Subcutaneous abdominal adipose tissue (tissue), 5 donors: Measurements from ENCODE around the gene TFAP2B.

Experiments
- H3K27ac ChIP-seq: one replicate; pipeline ENCODE4 v1.7.0; 2013; ENCODE audit warnings: low read depth, mild to moderate bottlenecking, inconsistent platforms, low read length, moderate library complexity
- H3K27me3 ChIP-seq, 5 donors: one replicate each; pipeline ENCODE4 v1.7.0; 2013; ENCODE audit warnings: low read length in 5 of 5, inconsistent platforms in 1 of 5; ENCODE audit not compliant: control insufficient read depth in 5 of 5, insufficient read depth in 4 of 5
- H3K36me3 ChIP-seq, 5 donors: one replicate each; pipeline ENCODE4 v1.7.0; 2013; ENCODE audit warnings: low read length in 5 of 5; ENCODE audit not compliant: control insufficient read depth in 5 of 5, insufficient read depth in 5 of 5
- H3K4me1 ChIP-seq, 5 donors: one replicate each; pipeline ENCODE4 v1.7.0; 2013; ENCODE audit warnings: low read length in 5 of 5, mild to moderate bottlenecking in 3 of 5, moderate library complexity in 1 of 5; ENCODE audit not compliant: control insufficient read depth in 5 of 5, insufficient read depth in 5 of 5
- H3K4me3 ChIP-seq, 5 donors: one replicate each; pipeline ENCODE4 v1.7.0; 2013; ENCODE audit warnings: low read length in 5 of 5, low read depth in 1 of 5
- H3K9ac ChIP-seq, 5 donors: one replicate each; pipeline ENCODE4 v1.7.0; 2013; ENCODE audit warnings: low read length in 5 of 5, mild to moderate bottlenecking in 4 of 5, moderate library complexity in 3 of 5
- H3K9me3 ChIP-seq, 5 donors: one replicate each; pipeline ENCODE4 v1.7.0; 2013; ENCODE audit warnings: low read length in 5 of 5; ENCODE audit not compliant: control insufficient read depth in 5 of 5
- donor health status: healthy.
- donor health status: healthy.
- donor health status: healthy.
- donor health status: healthy.
- donor health status: healthy.

Gene TFAP2B

GRCh38 chr6:50818673-50819072 lies at the start of gene TFAP2B:
Gene TFAP2B (plus strand): TSS chr6:50818871. CDS start chr6:50818892, 21 bp downstream.
- Histone ChIP-seq H3K27ac (no peak within 1 kb of the TSS), H3K4me1 (peaks cover 0 to 21% (median 19%) of the 10 kb centered on the region in 5 donors), H3K27me3 (peaks cover 50 to 65% (median 60%) of the 10 kb centered on the region in 5 donors), H3K9me3 (no peaks in the 10 kb centered on the region), H3K4me3 (peak within 1 kb of the TSS in 3 of 5 donors; percentile 43 to 56 (median 54)), H3K9ac (no peak within 1 kb of the TSS), H3K36me3 (no peaks in the 10 kb centered on the region)

DNA sequence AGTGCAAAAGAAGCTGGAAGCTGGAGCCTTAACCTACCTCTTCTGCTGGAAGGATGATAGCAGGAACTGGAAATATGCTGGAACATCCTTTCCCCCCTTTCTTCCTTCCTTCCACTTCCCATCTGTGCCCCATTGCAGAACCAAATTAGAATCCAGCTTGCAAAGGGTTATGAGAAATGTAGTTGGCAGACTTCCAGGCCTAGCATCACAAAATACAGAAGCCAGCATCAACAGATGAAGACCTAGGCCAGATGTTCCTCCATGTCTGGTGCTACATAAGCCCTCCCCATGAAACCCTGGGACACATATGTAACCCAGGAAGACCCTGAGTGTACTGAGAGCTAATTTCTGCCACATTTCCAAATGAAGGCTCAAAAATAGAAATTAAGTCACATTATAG lies 40.0 kb upstream of the TFAP2B start:
- Histone ChIP-seq H3K4me1 (no peaks in the 10 kb centered on the region), H3K36me3 (no peaks in the 10 kb centered on the region), H3K9me3 (no peaks in the 10 kb centered on the region), H3K27ac (no peak overlapping the region), H3K4me3 (no peak overlapping the region), H3K27me3 (no peaks in the 10 kb centered on the region), H3K9ac (no peak overlapping the region)

GRCh38 chr6:50780382-50780781 lies 38.3 kb upstream of the TFAP2B start:
- Histone ChIP-seq H3K9me3 (no peaks in the 10 kb centered on the region), H3K36me3 (no peaks in the 10 kb centered on the region), H3K4me3 (no peak overlapping the region), H3K9ac (no peak overlapping the region), H3K4me1 (no peaks in the 10 kb centered on the region), H3K27ac (no peak overlapping the region), H3K27me3 (no peaks in the 10 kb centered on the region)

GRCh38 chr6:50785921-50786320 lies 32.8 kb upstream of the TFAP2B start:
- Histone ChIP-seq H3K4me3 (no peak overlapping the region), H3K36me3 (no peaks in the 10 kb centered on the region), H3K9me3 (no peaks in the 10 kb centered on the region), H3K4me1 (no peaks in the 10 kb centered on the region), H3K27ac (no peak overlapping the region), H3K9ac (no peak overlapping the region), H3K27me3 (no peaks in the 10 kb centered on the region)

GRCh38 chr6:50791900-50792508 lies 26.7 kb upstream of the TFAP2B start:
- no peaks in the 10 kb centered on the region for H3K9me3 ChIP-seq
- H3K27me3 ChIP-seq, result peaks cover 0 to 3% (median 0%) of the 10 kb centered on the region in 5 donors
- H3K9ac ChIP-seq, result no peak overlapping the region
- H3K4me1 ChIP-seq, result no peaks in the 10 kb centered on the region
- no peak overlapping the region for H3K27ac ChIP-seq
- H3K36me3 ChIP-seq, result no peaks in the 10 kb centered on the region
- no peak overlapping the region for H3K4me3 ChIP-seq

GRCh38 chr6:50792771-50793170 lies 25.9 kb upstream of the TFAP2B start:
- Histone ChIP-seq H3K4me3 (no peak overlapping the region), H3K27ac (no peak overlapping the region), H3K36me3 (no peaks in the 10 kb centered on the region), H3K27me3 (peaks cover 0 to 3% (median 0%) of the 10 kb centered on the region in 5 donors), H3K9ac (no peak overlapping the region), H3K4me1 (no peaks in the 10 kb centered on the region), H3K9me3 (no peaks in the 10 kb centered on the region)

DNA sequence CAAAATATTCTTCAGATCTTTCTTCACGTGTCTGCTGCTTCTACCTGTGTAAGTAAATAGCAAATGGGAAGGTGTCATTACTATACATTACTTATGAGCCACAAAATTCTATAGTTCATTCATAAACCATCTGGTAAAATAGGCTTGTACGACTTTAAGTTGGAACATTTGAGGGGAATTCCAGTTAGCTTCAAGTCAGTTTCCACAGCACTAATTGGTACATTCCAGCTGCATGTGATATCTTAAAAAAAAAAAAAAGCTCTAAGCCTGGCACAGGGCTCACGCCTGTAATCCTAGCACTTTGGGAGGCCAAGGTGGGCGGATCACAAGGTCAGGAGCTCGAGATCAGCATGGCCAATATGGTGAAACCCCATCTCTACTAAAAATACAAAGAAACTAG lies 23.1 kb upstream of the TFAP2B start:
- no peaks in the 10 kb centered on the region for H3K36me3 ChIP-seq
- no peak overlapping the region for H3K4me3 ChIP-seq
- peaks cover 0 to 3% (median 0%) of the 10 kb centered on the region in 5 donors for H3K27me3 ChIP-seq
- no peak overlapping the region for H3K27ac ChIP-seq
- H3K4me1 ChIP-seq, result no peaks in the 10 kb centered on the region
- H3K9ac ChIP-seq, result no peak overlapping the region
- H3K9me3 ChIP-seq, result no peaks in the 10 kb centered on the region

GRCh38 chr6:50804283-50804682 lies 14.4 kb upstream of the TFAP2B start:
- Histone ChIP-seq H3K4me1 (no peaks in the 10 kb centered on the region), H3K27ac (no peak overlapping the region), H3K9ac (no peak overlapping the region), H3K27me3 (peaks cover 0 to 2% (median 0%) of the 10 kb centered on the region in 5 donors), H3K4me3 (no peak overlapping the region), H3K9me3 (no peaks in the 10 kb centered on the region), H3K36me3 (no peaks in the 10 kb centered on the region)

- Histone ChIP-seq H3K9ac (no peak overlapping the region), H3K4me1 (no peaks in the 10 kb centered on the region), H3K36me3 (no peaks in the 10 kb centered on the region), H3K27ac (no peak overlapping the region), H3K4me3 (no peak overlapping the region), H3K27me3 (peaks cover 0 to 4% (median 0%) of the 10 kb centered on the region in 5 donors), H3K9me3 (no peaks in the 10 kb centered on the region)
Observed at GRCh38 chr6:50807035-50807434, 11.6 kb upstream of the TFAP2B start.

DNA sequence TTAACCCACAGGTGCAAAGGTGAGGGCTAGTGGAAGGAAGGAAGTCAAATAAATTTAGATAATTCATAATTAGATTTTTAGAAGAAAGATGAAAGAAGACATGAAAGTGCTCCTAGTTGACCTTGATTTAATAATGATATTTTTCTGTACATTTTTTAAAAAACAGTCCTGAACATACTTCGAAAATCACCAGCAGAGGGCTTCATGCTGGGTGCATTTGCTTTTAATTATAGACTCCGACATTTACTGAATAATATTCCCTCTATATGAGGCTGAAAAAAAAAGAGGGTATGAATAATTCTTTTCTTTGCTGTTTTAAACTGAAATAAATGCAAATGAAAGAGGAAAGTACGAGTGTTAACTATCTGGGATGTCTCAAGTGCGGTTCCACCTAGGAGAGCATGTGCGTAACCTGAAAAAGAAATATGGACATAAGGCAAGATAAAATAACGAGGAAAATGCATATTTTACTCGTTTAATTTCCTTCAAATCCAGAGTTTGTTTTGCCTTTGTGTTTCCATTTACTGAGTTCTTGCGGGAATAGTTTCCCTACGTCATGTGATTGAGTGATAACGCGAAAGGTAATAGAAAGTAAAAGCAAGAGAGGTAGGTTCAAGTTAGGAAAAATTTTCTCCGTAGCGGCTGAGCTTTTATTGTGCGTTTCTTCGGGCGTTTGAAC lies 3.1 kb upstream of the TFAP2B start:
- peak overlapping the region; percentile 51 to 70 (median 66) for H3K4me3 ChIP-seq
- H3K4me1 ChIP-seq, result peaks cover 0 to 18% (median 16%) of the 10 kb centered on the region in 5 donors
- no peaks in the 10 kb centered on the region for H3K36me3 ChIP-seq
- no peaks in the 10 kb centered on the region for H3K9me3 ChIP-seq
- peaks cover 26 to 36% (median 35%) of the 10 kb centered on the region in 5 donors for H3K27me3 ChIP-seq
- peak overlapping the region in 2 of 5 donors; percentile 30 to 64 for H3K9ac ChIP-seq
- no peak overlapping the region for H3K27ac ChIP-seq
